DOHH2 (cell line): Measurements from ENCODE around the gene MRTFA.

Experiments used
- H3F3A ChIP-seq: fragments of 200-600 bp; sonication (generic), shearing (Covaris generic); 2 replicates; pipeline ENCODE4 v1.6.0; 2016; ENCODE audit warnings: antibody characterized with exemption, mild to moderate bottlenecking; ENCODE audit not compliant: control insufficient read depth, insufficient read depth
- H3K27ac ChIP-seq: fragments of 200-600 bp; sonication (generic); 2 replicates; pipeline ENCODE4 v1.5.1; 2014; ENCODE audit warnings: low read depth, mild to moderate bottlenecking, low read length, moderate library complexity
- H3K27me3 ChIP-seq: fragments of 200-600 bp; sonication (generic); 2 replicates; pipeline ENCODE4 v1.6.1; 2014; ENCODE audit warnings: mild to moderate bottlenecking, low read length, mixed read lengths; ENCODE audit not compliant: control insufficient read depth
- H3K36me3 ChIP-seq: fragments of 200-600 bp; sonication (generic); 2 replicates; pipeline ENCODE4 v1.6.1; 2014; ENCODE audit warnings: mild to moderate bottlenecking, low read length, moderate library complexity, mixed read lengths; ENCODE audit not compliant: control insufficient read depth
- H3K4me1 ChIP-seq: fragments of 200-600 bp; sonication (generic); 2 replicates; pipeline ENCODE4 v1.6.1; 2014; ENCODE audit warnings: mild to moderate bottlenecking, low read length, mixed read lengths; ENCODE audit not compliant: control insufficient read depth
- H3K4me2 ChIP-seq: fragments of 200-600 bp; sonication (generic); 2 replicates; pipeline ENCODE4 v1.6.0; 2014; ENCODE audit warnings: mild to moderate bottlenecking, low read length, moderate library complexity
- H3K4me3 ChIP-seq: fragments of 200-600 bp; sonication (generic); 2 replicates; pipeline ENCODE4 v1.5.1; 2014; ENCODE audit warnings: mild to moderate bottlenecking, low read length, mixed read lengths
- H3K79me2 ChIP-seq: fragments of 200-600 bp; sonication (generic); 2 replicates; pipeline ENCODE4 v1.6.1; 2014; ENCODE audit warnings: mild to moderate bottlenecking, low read length, mixed read lengths; ENCODE audit not compliant: control insufficient read depth
- H3K9me2 ChIP-seq: fragments of 200-600 bp; sonication (generic); replicated peaks from 2 replicates; pipeline ENCODE4 v1.6.1; 2014; ENCODE audit warnings: mild to moderate bottlenecking, low read length, mixed read lengths; ENCODE audit not compliant: control insufficient read depth
- H3K9me3 ChIP-seq: fragments of 200-600 bp; sonication (generic); 2 replicates; pipeline ENCODE4 v1.6.1; 2014; ENCODE audit warnings: antibody characterized with exemption, low read length, mixed read lengths; ENCODE audit not compliant: control insufficient read depth, insufficient read depth
- H4K20me1 ChIP-seq: fragments of 200-600 bp; sonication (generic); 2 replicates; pipeline ENCODE4 v1.6.0; 2014; ENCODE audit warnings: low read depth, mild to moderate bottlenecking, antibody characterized with exemption, low read length, moderate library complexity; ENCODE audit not compliant: control insufficient read depth, insufficient read depth
- CTCF ChIP-seq: fragments of 200-600 bp; sonication (generic); IDR thresholded peaks from one replicate; pipeline ENCODE4 v1.5.1; 2014; ENCODE audit warnings: antibody characterized with exemption, mild to moderate bottlenecking, low read depth, low read length; ENCODE audit not compliant: poor library complexity, severe bottlenecking
- EZH2phosphoT487 ChIP-seq: fragments of 200-600 bp; sonication (generic); IDR thresholded peaks from 2 replicates; pipeline ENCODE4 v1.6.1; 2017; ENCODE audit warnings: borderline replicate concordance, mild to moderate bottlenecking, antibody characterized with exemption, low read length, moderate library complexity, mixed read lengths

MRTFA gene

DNA sequence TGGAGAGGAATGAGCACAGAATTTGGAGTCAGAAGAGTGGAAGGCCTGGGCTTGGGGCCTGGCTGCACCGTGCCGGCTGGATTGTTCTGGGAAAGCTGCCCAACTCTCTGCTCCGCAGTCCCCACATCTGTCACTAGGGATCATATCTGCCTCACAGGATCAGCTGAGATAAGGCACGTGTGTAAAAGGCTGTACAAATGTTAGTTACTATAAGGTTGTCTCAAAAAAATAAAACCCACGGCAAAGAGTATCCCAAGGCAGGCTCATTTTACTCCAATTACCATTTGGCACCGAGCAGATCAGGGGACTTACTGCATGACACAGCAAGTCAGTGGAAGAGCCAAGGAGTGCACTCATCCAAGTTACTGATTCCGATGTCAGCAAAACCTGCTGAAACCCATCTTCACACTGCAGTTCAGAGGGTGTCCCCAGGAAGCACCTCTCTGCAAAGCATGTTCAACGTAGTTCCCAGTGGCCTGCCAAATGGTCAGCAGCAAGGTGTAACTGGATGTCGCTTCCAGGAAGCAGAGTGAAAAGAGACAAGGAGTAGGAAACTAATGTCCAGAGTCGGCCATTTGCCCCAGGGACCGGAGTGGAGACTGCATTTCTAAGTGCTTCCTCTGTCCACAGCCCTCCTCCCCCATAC, 18.1 kb upstream of the MRTFA start:
- Histone ChIP-seq H3F3A (no peaks in the 10 kb centered on the region), H3K4me2 (no peak overlapping the region), H3K9me3 (no peaks in the 10 kb centered on the region), H3K27me3 (peaks cover 4% of the 10 kb centered on the region; the same call in 1 of the 2 replicates), H3K79me2 (no peaks in the 10 kb centered on the region), H3K36me3 (no peaks in the 10 kb centered on the region), H3K4me1 (no peaks in the 10 kb centered on the region), H3K4me3 (no peak overlapping the region), H3K9me2 (no peaks in the 10 kb centered on the region), H3K27ac (no peak overlapping the region), H4K20me1 (no peaks in the 10 kb centered on the region)
- TF ChIP-seq CTCF (no peak), EZH2phosphoT487 (no peak)

- Histone ChIP-seq H3F3A (no peaks in the 10 kb centered on the region), H3K9me2 (no peaks in the 10 kb centered on the region), H3K4me3 (no peak overlapping the region), H3K27me3 (peaks cover 4% of the 10 kb centered on the region; the same call in 1 of the 2 replicates), H3K4me2 (no peak overlapping the region), H3K36me3 (no peaks in the 10 kb centered on the region), H3K9me3 (no peaks in the 10 kb centered on the region), H3K79me2 (no peaks in the 10 kb centered on the region), H4K20me1 (no peaks in the 10 kb centered on the region), H3K4me1 (no peaks in the 10 kb centered on the region), H3K27ac (no peak overlapping the region)
- TF ChIP-seq EZH2phosphoT487 (no peak), CTCF (no peak)
These were observed 16.8 kb upstream of the MRTFA start for GRCh38 chr22:40653361-40653760.

DNA sequence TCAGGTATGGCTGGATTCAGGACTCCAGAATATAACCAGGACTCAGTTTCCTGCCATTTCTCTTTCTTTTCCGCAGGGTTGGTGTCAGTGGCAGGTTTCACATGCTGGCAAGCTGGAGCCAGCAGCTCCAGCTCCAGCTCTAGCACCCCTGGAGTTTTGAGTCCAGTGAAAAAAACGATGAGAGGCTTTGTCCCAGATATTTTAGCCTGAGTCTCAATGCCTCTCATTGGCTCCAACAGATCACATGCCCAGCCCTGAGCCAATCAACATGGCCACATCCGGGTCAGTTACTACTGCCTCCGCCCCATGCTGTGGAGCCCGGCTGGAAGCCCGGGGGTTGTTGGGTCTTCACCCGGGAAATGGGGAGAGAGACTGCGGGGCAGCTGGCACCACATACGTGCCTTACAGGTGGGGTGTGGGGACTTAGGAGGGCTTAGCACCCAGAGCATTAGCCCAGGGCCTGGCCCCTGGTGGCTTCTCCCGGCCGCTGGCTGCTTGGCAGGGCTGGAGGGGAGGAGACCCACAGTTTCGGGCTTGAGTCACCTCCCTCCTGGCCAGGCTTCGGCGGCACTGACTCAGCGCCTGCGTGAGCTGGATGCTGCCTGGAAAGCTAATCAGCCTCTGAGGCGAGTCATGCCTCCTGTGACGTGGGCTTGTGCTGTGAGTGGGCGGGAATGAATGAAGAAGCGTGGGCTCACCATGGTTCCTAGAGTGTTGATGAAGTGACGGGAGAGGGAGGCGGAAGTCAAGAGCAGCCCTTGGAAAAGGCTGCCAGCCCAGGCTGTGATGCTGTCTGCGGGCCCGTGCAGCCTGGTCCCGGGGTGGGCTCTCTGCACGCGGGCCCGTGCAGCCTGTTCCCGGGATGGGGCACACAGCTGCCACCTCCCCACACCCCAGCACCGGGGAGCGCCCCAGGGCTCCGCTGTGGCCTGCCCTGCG, 15.3 kb upstream of the MRTFA start:
- no peaks in the 10 kb centered on the region for H4K20me1 ChIP-seq
- H3K27me3 ChIP-seq: peaks cover 4% of the 10 kb centered on the region; the same call in 1 of the 2 replicates
- H3K9me2 ChIP-seq: no peaks in the 10 kb centered on the region
- no peak overlapping the region for H3K4me3 ChIP-seq
- no peaks in the 10 kb centered on the region for H3K36me3 ChIP-seq
- TF ChIP-seq EZH2phosphoT487: no peak
- no peak for TF ChIP-seq CTCF
- no peaks in the 10 kb centered on the region for H3K9me3 ChIP-seq
- no peak overlapping the region for H3K4me2 ChIP-seq
- no peaks in the 10 kb centered on the region; the same call in 1 of the 2 replicates for H3F3A ChIP-seq
- H3K79me2 ChIP-seq: no peaks in the 10 kb centered on the region
- no peak overlapping the region for H3K27ac ChIP-seq
- H3K4me1 ChIP-seq: peaks cover 10% of the 10 kb centered on the region
